HG03095 (cell line): Measurements from ENCODE around the gene INO80B.
A peak's percentile ranks its signal among the peaks of the same experiment; 100 is the strongest.
"Not testable (repeated sequence)": the region's sequence is repeated elsewhere in the genome, so short reads cannot be mapped to it uniquely, and the experiment has no call there.

Experiments used
- ATAC-seq: cut with Tn5 transposase; IDR thresholded peaks from one replicate; pipeline ENCODE4 v1.9.1; 2021; ENCODE audit warnings: moderate library complexity; ENCODE audit not compliant: unreplicated experiment

INO80B gene

DNA sequence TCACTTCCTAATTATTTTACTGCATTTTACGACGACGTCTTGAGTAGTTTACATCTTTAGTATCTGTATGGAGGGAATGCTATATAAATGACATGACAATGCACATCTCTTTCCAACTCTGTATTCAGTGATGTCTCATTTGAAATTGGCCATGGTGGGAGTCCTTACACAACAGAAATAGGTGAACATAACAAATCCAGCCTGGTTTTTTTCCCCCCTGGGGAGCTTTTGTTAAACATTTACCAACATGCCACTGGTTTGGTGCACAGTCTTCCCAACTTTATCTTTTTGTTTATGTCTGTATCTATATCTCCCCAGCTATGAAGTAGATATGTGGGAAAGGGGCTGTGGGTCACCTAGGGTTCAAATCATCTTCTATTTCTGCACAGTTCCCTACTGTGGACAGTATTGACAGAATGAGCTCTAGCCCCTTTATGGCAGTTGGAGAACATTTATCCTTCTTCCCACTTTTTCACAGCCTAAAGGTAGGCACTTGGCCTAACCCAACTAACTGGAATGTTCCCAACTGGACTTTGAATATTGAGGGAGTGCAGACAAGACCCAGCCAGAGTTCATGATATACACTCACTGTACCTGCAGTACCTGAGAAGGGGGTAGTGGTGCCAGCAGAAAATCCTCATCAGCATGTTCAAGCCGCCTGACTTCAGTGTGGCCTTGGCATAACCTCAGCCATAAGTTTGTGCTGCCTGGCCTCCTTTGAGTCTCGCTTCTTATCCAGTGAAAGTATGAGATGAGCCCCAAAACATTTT, 7.5 kb upstream of the INO80B start:
- ATAC-seq, result no peak

GRCh38 chr2:74448771-74449170, 6.1 kb upstream of the INO80B start:
- ATAC-seq, result no peak

DNA sequence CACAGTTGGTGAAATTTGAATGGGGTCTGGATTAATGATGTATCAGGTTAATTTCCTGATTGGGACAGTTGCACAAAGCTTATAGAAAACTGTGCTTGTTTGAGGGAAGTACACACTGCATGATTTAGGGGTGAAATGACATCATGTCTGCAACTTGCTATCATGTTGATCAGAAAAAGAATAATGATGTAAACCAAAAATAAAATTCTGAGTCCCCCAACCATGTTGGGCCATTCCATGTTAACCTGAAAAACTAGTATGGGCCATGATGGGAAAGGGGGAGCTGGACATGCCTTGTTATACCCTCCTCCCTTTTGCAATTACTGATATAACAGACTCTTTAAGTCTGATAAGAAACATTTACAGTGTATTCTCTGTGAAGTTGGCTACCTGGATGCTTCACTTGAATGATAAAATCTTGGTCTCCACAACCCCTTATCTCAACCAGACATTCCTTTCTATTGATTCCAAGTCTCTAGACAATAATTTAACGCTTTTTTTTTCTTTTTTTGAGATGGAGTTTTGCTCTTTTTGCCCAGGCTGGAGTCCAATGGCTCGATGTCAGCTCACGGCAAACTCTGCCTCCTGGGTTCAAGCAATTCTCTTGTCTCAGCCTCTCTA, 4.2 kb upstream of the INO80B start:
- no peak for ATAC-seq

GRCh38 chr2:74457129-74457548, 2.3 kb downstream of the INO80B start:
- ATAC-seq, result no peak

DNA sequence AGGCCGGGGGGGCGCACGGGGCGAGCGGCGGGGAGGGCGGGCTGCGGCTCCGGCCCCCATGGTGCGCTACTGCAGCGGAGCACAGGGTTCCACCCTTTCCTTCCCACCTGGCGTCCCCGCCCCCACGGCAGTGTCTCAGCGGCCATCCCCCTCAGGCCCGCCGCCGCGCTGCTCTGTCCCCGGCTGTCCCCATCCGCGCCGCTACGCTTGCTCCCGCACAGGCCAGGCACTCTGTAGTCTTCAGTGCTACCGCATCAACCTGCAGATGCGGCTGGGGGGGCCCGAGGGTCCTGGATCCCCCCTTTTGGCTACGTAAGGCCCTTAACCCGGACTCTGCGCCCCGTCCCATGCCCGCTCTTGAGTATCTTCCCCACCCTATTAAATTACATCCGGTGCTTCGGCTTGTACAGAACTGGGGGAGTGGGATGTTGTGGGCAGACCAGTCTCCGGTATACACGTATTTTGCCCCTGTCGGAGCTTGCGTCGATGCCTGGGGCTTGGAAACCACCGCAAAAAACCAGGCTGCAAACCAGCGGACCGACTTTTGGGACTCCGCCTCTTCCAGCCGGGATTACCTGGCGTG, 2.8 kb downstream of the INO80B start:
- peak; percentile 30 for ATAC-seq

- peak; percentile 76 for ATAC-seq
Observed at GRCh38 chr2:74458132-74458937, 3.4 kb downstream of the INO80B start, which contains the start of gene WBP1. Gene WBP1 (plus strand): TSS chr2:74458438. CDS start chr2:74458603, 165 bp downstream.

GRCh38 chr2:74458938-74459363, 4.1 kb downstream of the INO80B start:
- ATAC-seq, result no peak

DNA sequence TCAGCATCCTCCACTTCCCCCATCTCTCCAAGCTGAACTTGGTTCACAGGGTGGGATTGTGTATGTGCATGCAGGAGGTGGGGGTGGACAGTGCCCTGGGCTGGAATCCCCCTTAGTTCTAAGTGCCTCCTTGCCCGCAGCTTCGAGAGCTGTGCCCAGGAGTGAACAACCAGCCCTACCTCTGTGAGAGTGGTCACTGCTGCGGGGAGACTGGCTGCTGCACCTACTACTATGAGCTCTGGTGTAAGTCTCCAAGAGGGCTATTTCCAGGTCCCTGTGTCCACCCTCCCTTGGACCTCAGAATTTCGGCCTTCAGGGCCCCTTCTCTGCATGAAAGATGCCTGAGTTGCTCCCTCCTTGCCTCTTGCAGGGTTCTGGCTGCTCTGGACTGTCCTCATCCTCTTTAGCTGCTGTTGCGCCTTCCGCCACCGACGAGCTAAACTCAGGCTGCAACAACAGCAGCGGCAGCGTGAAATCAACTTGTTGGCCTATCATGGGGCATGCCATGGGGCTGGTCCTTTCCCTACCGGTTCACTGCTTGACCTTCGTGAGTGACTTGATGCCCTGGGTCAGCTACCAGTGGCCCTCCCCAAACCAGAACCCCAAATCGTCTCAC, 4.7 kb downstream of the INO80B start:
- ATAC-seq, result not testable (repeated sequence)

DNA sequence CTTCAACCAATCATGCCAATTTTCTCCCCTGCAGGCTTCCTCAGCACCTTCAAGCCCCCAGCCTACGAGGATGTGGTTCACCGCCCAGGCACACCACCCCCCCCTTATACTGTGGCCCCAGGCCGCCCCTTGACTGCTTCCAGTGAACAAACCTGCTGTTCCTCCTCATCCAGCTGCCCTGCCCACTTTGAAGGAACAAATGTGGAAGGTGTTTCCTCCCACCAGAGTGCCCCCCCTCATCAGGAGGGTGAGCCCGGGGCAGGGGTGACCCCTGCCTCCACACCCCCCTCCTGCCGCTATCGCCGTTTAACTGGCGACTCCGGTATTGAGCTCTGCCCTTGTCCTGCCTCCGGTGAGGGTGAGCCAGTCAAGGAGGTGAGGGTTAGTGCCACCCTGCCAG, 5.3 kb downstream of the INO80B start:
- ATAC-seq, result not testable (repeated sequence)

- no peak for ATAC-seq
Observed at GRCh38 chr2:74461187-74462053, 6.5 kb downstream of the INO80B start.

GRCh38 chr2:74462054-74462785, 7.3 kb downstream of the INO80B start:
- ATAC-seq, result no peak

GRCh38 chr2:74462786-74463105, 7.9 kb downstream of the INO80B start:
- no peak for ATAC-seq

- ATAC-seq, result no peak
Observed at GRCh38 chr2:74464406-74464805, 9.5 kb downstream of the INO80B start.

DNA sequence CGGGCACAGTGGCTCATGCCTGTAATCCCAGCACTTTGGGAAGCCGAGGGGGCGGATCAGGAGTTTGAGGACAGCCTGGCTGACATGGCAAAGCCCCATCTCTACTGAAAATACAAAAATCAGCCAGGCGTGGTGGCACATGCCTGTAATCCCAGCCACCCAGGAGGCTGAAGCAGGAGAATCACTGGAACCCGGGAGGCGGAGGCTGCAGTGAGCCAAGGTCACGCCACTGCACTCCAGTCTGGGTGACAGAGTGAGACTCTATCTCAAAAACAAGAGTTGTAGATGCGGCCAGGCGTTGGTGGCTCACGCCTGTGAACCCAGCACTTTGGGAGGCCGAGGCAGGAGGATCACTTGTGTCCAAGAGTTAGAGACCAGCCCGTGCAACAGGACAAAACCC, 15.9 kb downstream of the INO80B start:
- ATAC-seq, result not testable (repeated sequence)

DNA sequence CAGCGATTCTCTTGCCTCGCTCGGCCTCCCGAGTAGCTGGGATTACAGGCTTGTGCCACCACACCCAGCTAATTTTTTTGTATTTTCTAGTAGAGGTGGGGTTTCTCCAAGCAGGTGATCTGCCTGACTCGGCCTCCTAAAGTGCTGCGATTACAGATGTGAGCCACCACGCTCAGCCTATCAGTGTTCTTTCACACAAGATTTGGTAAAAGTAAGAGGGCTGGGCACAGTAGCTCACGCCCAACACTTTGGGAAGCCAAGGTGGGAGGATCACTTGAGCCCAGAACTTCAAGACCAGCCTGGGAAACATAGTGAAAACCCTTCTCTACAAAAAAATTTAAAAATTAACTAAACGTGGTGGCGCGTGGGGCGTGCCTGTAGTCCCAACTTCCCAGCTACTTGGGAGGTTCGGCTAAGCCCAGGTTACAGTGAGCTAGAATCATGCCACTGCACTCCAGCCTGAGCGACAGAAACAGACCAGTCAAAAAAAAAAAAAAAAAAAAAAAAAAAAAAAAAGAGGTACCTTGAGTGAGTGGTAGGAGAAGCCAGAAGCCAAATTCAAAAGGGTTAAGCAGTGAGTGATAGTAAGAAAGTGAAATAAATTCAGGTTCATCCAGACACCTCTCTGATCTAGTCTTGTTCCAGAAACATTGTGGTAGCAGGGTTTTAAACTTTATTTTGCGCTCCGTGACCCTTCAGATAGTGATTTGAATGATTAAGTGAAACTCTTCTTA, 16.6 kb downstream of the INO80B start:
- ATAC-seq, result no peak

- ATAC-seq, result peak; percentile 75
Observed at GRCh38 chr2:74472086-74472944, 17.4 kb downstream of the INO80B start, which contains the start of gene MRPL53. Gene MRPL53 (minus strand): TSS chr2:74472680. CDS start chr2:74472660, 20 bp downstream.

DNA sequence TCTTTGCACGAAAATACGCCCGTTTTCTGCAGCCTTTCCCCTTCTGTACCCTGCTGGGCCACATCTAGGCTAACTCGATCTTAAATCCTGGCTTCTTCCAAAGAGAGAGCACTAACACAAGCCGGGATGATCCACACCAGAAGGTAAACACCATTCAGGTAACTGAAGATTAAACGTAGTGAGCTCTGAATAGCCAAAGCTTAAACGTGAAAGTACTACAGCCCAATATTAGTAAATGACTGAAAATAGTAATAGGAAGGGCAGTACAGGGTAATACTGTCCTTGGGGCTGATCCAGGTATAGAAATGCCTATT, 18.0 kb downstream of the INO80B start:
- no peak for ATAC-seq

- ATAC-seq, result no peak
Observed at GRCh38 chr2:74474481-74474880, 19.6 kb downstream of the INO80B start.
